Activated T-cell treated with anti-CD3 and anti-CD28 coated beads, Interleukin-2, amount 50 U/mL, for 72 hours (primary cell): ENCODE data around the gene COMMD1. TPM values are rescaled to one million over a fixed set of nuclear protein-coding genes. Genes with fewer than 3 reads are reported as not detected.

ENCODE experiments used
- total RNA-seq, 2 donors: library from RNA; stranded (reverse); gene quantifications; one replicate each; pipeline ENCODE4 v1.2.3, GENCODE V29; 2022

COMMD1 gene
- total RNA-seq, 2 donors from 2014 or later = 34.3 to 34.7 TPM

Other genes starting within 250 kb of the COMMD1 start
- gene FAM161A, start 51.6 kb upstream of the COMMD1 start, total RNA-seq = 1 to 10 TPM; 6.9 to 9.1 TPM
- gene CCT4, start 17.0 kb upstream of the COMMD1 start, total RNA-seq = 100 to 1,000 TPM; 251 to 300 TPM